OCI-LY3 (cell line): ENCODE data around the gene N4BP2L2.

Experiments used
- H2AFZ ChIP-seq: fragments of 200-600, 300-600 bp; shearing (Covaris generic); 2 replicates; pipeline ENCODE4 v1.6.0; 2014; ENCODE audit warnings: antibody characterized with exemption, low read depth, low read length
- H3K27ac ChIP-seq: fragments of 200-600, 300-600 bp; sonication (generic); 2 replicates; pipeline ENCODE4 v1.5.1; 2014; ENCODE audit warnings: mild to moderate bottlenecking, low read length, moderate library complexity, mixed read lengths
- H3K27me3 ChIP-seq: fragments of 200-600, 300-600 bp; sonication (generic); 2 replicates; pipeline ENCODE4 v1.6.1; 2014; ENCODE audit warnings: low read depth, low read length, mixed read lengths
- H3K36me3 ChIP-seq: fragments of 200-600, 300-600 bp; sonication (generic); replicated peaks from 2 replicates; pipeline ENCODE3; 2014; ENCODE audit warnings: low read depth, low read length, mixed read lengths
- H3K4me1 ChIP-seq: fragments of 300-600, 200-600 bp; sonication (generic); 2 replicates; pipeline ENCODE4 v1.6.1; 2014; ENCODE audit warnings: low read length, mixed read lengths
- H3K4me2 ChIP-seq: fragments of 200-600, 300-600 bp; sonication (generic); 2 replicates; pipeline ENCODE4 v1.6.1; 2014; ENCODE audit warnings: low read length, mixed read lengths
- H3K4me3 ChIP-seq: fragments of 300-600, 200-600 bp; sonication (generic); 2 replicates; pipeline ENCODE4 v1.5.1; 2014; ENCODE audit warnings: antibody characterized with exemption, mild to moderate bottlenecking, low read length, moderate library complexity
- H3K79me2 ChIP-seq: fragments of 300-600, 200-600 bp; shearing (Covaris generic); 2 replicates; pipeline ENCODE4 v1.6.1; 2014; ENCODE audit warnings: mild to moderate bottlenecking, low read length, mixed read lengths
- H3K9ac ChIP-seq: fragments of 300-600, 200-600 bp; shearing (Covaris generic); 2 replicates; pipeline ENCODE4 v1.6.0; 2014; ENCODE audit warnings: mild to moderate bottlenecking, low read length, moderate library complexity
- H3K9me3 ChIP-seq: fragments of 200-600, 300-600 bp; shearing (Covaris generic); 2 replicates; pipeline ENCODE4 v1.6.1; 2014; ENCODE audit warnings: low read length, mixed read lengths; ENCODE audit not compliant: insufficient read depth
- H4K20me1 ChIP-seq: fragments of 200-600, 300-600 bp; sonication (generic); 2 replicates; pipeline ENCODE4 v1.6.1; 2016; ENCODE audit warnings: low read length, mixed read lengths; ENCODE audit not compliant: insufficient read depth
- CTCF ChIP-seq: fragments of 200-600, 300-600 bp; sonication (generic); IDR thresholded peaks from 2 replicates; pipeline ENCODE4 v1.5.1; 2014; ENCODE audit warnings: antibody characterized with exemption, low read length, low read depth
- EZH2phosphoT487 ChIP-seq: fragments of 200-600 bp; shearing (Covaris generic); IDR thresholded peaks from 2 replicates; pipeline ENCODE4 v1.6.1; 2018; ENCODE audit warnings: antibody characterized with exemption, mixed run types, low read depth

Gene N4BP2L2

GRCh38 chr13:32538143-32538620 lies 413 bp downstream of the N4BP2L2 start:
- peak overlapping the region; percentile 90 for H3K27ac ChIP-seq
- H3K36me3 ChIP-seq, result peaks cover 37% of the 10 kb centered on the region
- H3K4me3 ChIP-seq, result peak overlapping the region; percentile 89
- peak overlapping the region; percentile 94 for H2AFZ ChIP-seq
- TF ChIP-seq CTCF, result no peak
- no peak for TF ChIP-seq EZH2phosphoT487
- H3K4me2 ChIP-seq, result peak overlapping the region; percentile 85
- H3K9me3 ChIP-seq, result no peaks in the 10 kb centered on the region
- H3K27me3 ChIP-seq, result no peaks in the 10 kb centered on the region
- peaks cover 52% of the 10 kb centered on the region for H3K79me2 ChIP-seq
- peaks cover 16% of the 10 kb centered on the region for H3K4me1 ChIP-seq
- H3K9ac ChIP-seq, result peak overlapping the region; percentile 85
- peaks cover 5% of the 10 kb centered on the region; the same call in 1 of the 2 replicates for H4K20me1 ChIP-seq

GRCh38 chr13:32537580-32538142 lies 934 bp downstream of the N4BP2L2 start:
- Histone ChIP-seq H3K9ac (peak overlapping the region; percentile 85), H3K4me2 (peak overlapping the region; percentile 85), H3K27me3 (no peaks in the 10 kb centered on the region), H3K4me1 (peaks cover 16% of the 10 kb centered on the region), H3K4me3 (peak overlapping the region; percentile 89), H3K79me2 (peaks cover 57% of the 10 kb centered on the region), H4K20me1 (peaks cover 5% of the 10 kb centered on the region; the same call in 1 of the 2 replicates), H3K36me3 (peaks cover 40% of the 10 kb centered on the region), H2AFZ (peak overlapping the region; percentile 94; the same call in 1 of the 2 replicates), H3K9me3 (no peaks in the 10 kb centered on the region), H3K27ac (peak overlapping the region; percentile 90)
- no peak for TF ChIP-seq EZH2phosphoT487
- no peak for TF ChIP-seq CTCF

GRCh38 chr13:32535748-32536147 lies 2.8 kb downstream of the N4BP2L2 start:
- Histone ChIP-seq H3K9ac (no peak overlapping the region), H3K4me1 (peaks cover 31% of the 10 kb centered on the region), H3K9me3 (no peaks in the 10 kb centered on the region), H3K4me3 (no peak overlapping the region), H2AFZ (no peak overlapping the region), H3K27ac (no peak overlapping the region), H3K79me2 (peaks cover 73% of the 10 kb centered on the region), H3K36me3 (peaks cover 44% of the 10 kb centered on the region), H3K27me3 (no peaks in the 10 kb centered on the region), H4K20me1 (peaks cover 19% of the 10 kb centered on the region), H3K4me2 (no peak overlapping the region)
- TF ChIP-seq CTCF, result no peak
- TF ChIP-seq EZH2phosphoT487, result no peak

GRCh38 chr13:32535115-32535514 lies 3.5 kb downstream of the N4BP2L2 start:
- Histone ChIP-seq H3K27me3 (no peaks in the 10 kb centered on the region), H3K4me3 (no peak overlapping the region), H3K4me2 (peak overlapping the region; percentile 6; the same call in 1 of the 2 replicates), H3K36me3 (peaks cover 44% of the 10 kb centered on the region), H4K20me1 (peaks cover 24% of the 10 kb centered on the region), H3K9ac (no peak overlapping the region), H3K27ac (no peak overlapping the region), H3K9me3 (no peaks in the 10 kb centered on the region), H3K79me2 (peaks cover 79% of the 10 kb centered on the region), H3K4me1 (peaks cover 35% of the 10 kb centered on the region), H2AFZ (no peak overlapping the region)
- no peak for TF ChIP-seq CTCF
- TF ChIP-seq EZH2phosphoT487, result no peak
